SK-N-SH (cell line): Measurements from ENCODE around the gene GRB10. TPM values are rescaled to one million over a fixed set of nuclear protein-coding genes. Genes with fewer than 3 reads are reported as not detected.

Experiments
- CTCF ChIA-PET: fragments of 300-600, 350-600 bp; formaldehyde crosslinking; extraction: SDS; loops from one replicate; lab custom pipeline; 2021; lab: Yijun Ruan, JAX
- POLR2A ChIA-PET: fragments of 350-600 bp; sonication (Branson Sonifier 250); formaldehyde crosslinking; extraction: SDS; loops from one replicate; lab custom pipeline; 2020; ENCODE audit warnings: antibody characterized with exemption, inconsistent platforms; lab: Yijun Ruan, JAX
- DNase-seq: peaks from one replicate; pipeline ENCODE4 v3.0.0; 2012
- H2AFZ ChIP-seq: fragments of 200-600 bp; sonication (generic); 2 replicates; pipeline ENCODE4 v1.8.1; 2016; ENCODE audit warnings: antibody characterized with exemption, mild to moderate bottlenecking, low read depth
- H3F3A ChIP-seq: fragments of 200-600 bp; sonication (generic); replicated peaks from 2 replicates; pipeline ENCODE3; 2016; ENCODE audit warnings: antibody characterized with exemption, mild to moderate bottlenecking; ENCODE audit not compliant: insufficient read depth
- H3K27ac ChIP-seq, 2 experiments: fragments of 200-500 bp in 1 of 2; fragments of 200-600 bp in 1 of 2; sonication (Bioruptor generic) in 1 of 2; sonication (generic), shearing (Covaris generic) in 1 of 2; 2 replicates each; pipeline versions ENCODE4 v1.5.1 to v1.6.1; 2014 to 2016; ENCODE audit warnings: low read depth in 2 of 2, inconsistent platforms in 1 of 2, low read length in 1 of 2, mild to moderate bottlenecking in 1 of 2, mixed read lengths in 1 of 2
- H3K27me3 ChIP-seq: fragments of 200-600 bp; sonication (generic), shearing (Covaris generic); 2 replicates; pipeline ENCODE4 v1.6.1; 2016; ENCODE audit warnings: mixed run types; ENCODE audit not compliant: insufficient read depth
- H3K36me3 ChIP-seq, 2 experiments: fragments of 200-500 bp in 1 of 2; fragments of 200-600 bp in 1 of 2; sonication (Bioruptor generic) in 1 of 2; sonication (generic) in 1 of 2; replicated peaks in 1 of 2; 2 replicates each; pipeline versions ENCODE3 to v1.5.1; 2014 to 2016; ENCODE audit warnings: low read length in 1 of 2, mild to moderate bottlenecking in 1 of 2; ENCODE audit not compliant: insufficient read depth in 2 of 2, control insufficient read depth in 1 of 2
- H3K4me1 ChIP-seq, 2 experiments: fragments of 200-500 bp in 1 of 2; fragments of 200-600 bp in 1 of 2; sonication (Bioruptor generic) in 1 of 2; sonication (generic), shearing (Covaris generic) in 1 of 2; 2 replicates each; pipeline versions ENCODE4 v1.5.1 to v1.6.1; 2014 to 2016; ENCODE audit warnings: low read depth in 1 of 2, low read length in 1 of 2, mixed run types in 1 of 2; ENCODE audit not compliant: insufficient read depth in 2 of 2, control insufficient read depth in 1 of 2
- H3K4me2 ChIP-seq: fragments of 200-600 bp; sonication (generic), shearing (Covaris generic); 2 replicates; pipeline ENCODE4 v1.6.1; 2017; ENCODE audit warnings: mixed run types
- H3K4me3 ChIP-seq, 2 experiments: fragments of 200-500 bp in 1 of 2; fragments of 200-600 bp in 1 of 2; sonication (Bioruptor generic) in 1 of 2; sonication (generic), shearing (Covaris generic) in 1 of 2; 2 replicates each; pipeline versions ENCODE4 v1.5.1 to v1.8.1; 2014 to 2016; ENCODE audit warnings: low read depth in 2 of 2, inconsistent platforms in 1 of 2, low read length in 1 of 2, mild to moderate bottlenecking in 1 of 2, mixed read lengths in 1 of 2, moderate library complexity in 1 of 2
- H3K79me2 ChIP-seq: fragments of 200-600 bp; sonication (generic); 2 replicates; pipeline ENCODE4 v1.8.1; 2017; ENCODE audit warnings: mild to moderate bottlenecking; ENCODE audit not compliant: insufficient read depth
- H3K9ac ChIP-seq: fragments of 200-600 bp; sonication (generic); 2 replicates; pipeline ENCODE4 v1.6.1; 2017; ENCODE audit warnings: mixed run types
- H3K9me2 ChIP-seq: fragments of 200-600 bp; sonication (generic); 2 replicates; pipeline ENCODE4 v1.6.1; 2017; ENCODE audit warnings: mixed run types
- H3K9me3 ChIP-seq: fragments of 200-600 bp; sonication (generic); 2 replicates; pipeline ENCODE4 v1.6.1; 2017; ENCODE audit warnings: mixed run types, mild to moderate bottlenecking, moderate library complexity
- H4K20me1 ChIP-seq: fragments of 200-600 bp; sonication (generic); 2 replicates; pipeline ENCODE4 v1.6.1; 2017; ENCODE audit warnings: mild to moderate bottlenecking, mixed run types; ENCODE audit not compliant: insufficient read depth
- CHD2 ChIP-seq: fragments of 150-350 bp; IDR thresholded peaks from 2 replicates; pipeline ENCODE4 v1.6.1; 2018; ENCODE audit warnings: low read length; ENCODE audit not compliant: partially characterized antibody
- EZH2phosphoT487 ChIP-seq: fragments of 200-600 bp; sonication (generic); IDR thresholded peaks from 2 replicates; pipeline ENCODE4 v1.6.1; 2017; ENCODE audit warnings: low read depth, mixed run types, mild to moderate bottlenecking, antibody characterized with exemption, moderate library complexity, borderline replicate concordance
- FOSL2 ChIP-seq: IDR thresholded peaks from 2 replicates; pipeline ENCODE4 v1.4.0; 2012; ENCODE audit warnings: low read depth, mild to moderate bottlenecking, moderate library complexity, borderline replicate concordance
- FOXJ3 ChIP-seq: sonication (generic); formaldehyde crosslinking; IDR thresholded peaks from 2 replicates; pipeline ENCODE4 v1.5.1; 2020; ENCODE audit warnings: mild to moderate bottlenecking, missing genetic modification reagents
- GATA2 ChIP-seq: sonication (generic); formaldehyde crosslinking; IDR thresholded peaks from 2 replicates; pipeline ENCODE4 v1.5.0; 2020; ENCODE audit warnings: mild to moderate bottlenecking, missing genetic modification reagents
- NFIC ChIP-seq: IDR thresholded peaks from 2 replicates; pipeline ENCODE4 v1.4.0; 2012; ENCODE audit warnings: borderline replicate concordance
- NRF1 ChIP-seq: IDR thresholded peaks from 2 replicates; pipeline ENCODE4 v1.6.1; 2012; ENCODE audit warnings: low read depth, mild to moderate bottlenecking, low read length
- POLR2AphosphoS5 ChIP-seq: IDR thresholded peaks from 2 replicates; pipeline ENCODE4 v1.6.1; 2012; ENCODE audit warnings: low read depth, low read length
- RCOR1 ChIP-seq: fragments of 150-350 bp; IDR thresholded peaks from 2 replicates; pipeline ENCODE4 v1.6.1; 2017; ENCODE audit warnings: antibody characterized with exemption, low read length
- RFX5 ChIP-seq: IDR thresholded peaks from 2 replicates; pipeline ENCODE4 v1.6.1; 2012; ENCODE audit warnings: mild to moderate bottlenecking, improper control_type of control experiment, low read length
- RXRA ChIP-seq: IDR thresholded peaks from 2 replicates; pipeline ENCODE4 v1.4.0; 2012; ENCODE audit warnings: low read depth, mild to moderate bottlenecking, borderline replicate concordance
- SIN3A ChIP-seq: IDR thresholded peaks from 2 replicates; pipeline ENCODE4 v1.6.1; 2012; ENCODE audit warnings: low read depth, mild to moderate bottlenecking, low read length, moderate library complexity, borderline replicate concordance
- SMC3 ChIP-seq: IDR thresholded peaks from 2 replicates; pipeline ENCODE4 v1.6.1; 2012; ENCODE audit warnings: low read depth, low read length, improper control_type of control experiment
- TAF1 ChIP-seq: IDR thresholded peaks from 2 replicates; pipeline ENCODE4 v1.6.1; 2012; ENCODE audit warnings: low read depth, mild to moderate bottlenecking, low read length, moderate library complexity, borderline replicate concordance
- TCF12 ChIP-seq: IDR thresholded peaks from 2 replicates; pipeline ENCODE4 v1.4.0; 2012
- TEAD4 ChIP-seq: IDR thresholded peaks from 2 replicates; pipeline ENCODE4 v1.4.0; 2012; ENCODE audit warnings: mild to moderate bottlenecking, borderline replicate concordance; ENCODE audit not compliant: insufficient read depth
- USF2 ChIP-seq: fragments of 150-350 bp; IDR thresholded peaks from 2 replicates; pipeline ENCODE4 v1.6.1; 2017; ENCODE audit warnings: antibody characterized with exemption, low read length, low read depth, borderline replicate concordance
- ZBTB33 ChIP-seq: IDR thresholded peaks from 2 replicates; pipeline ENCODE4 v1.4.0; 2012; ENCODE audit warnings: low read depth, borderline replicate concordance
- WGBS: methylation state at CpG from one replicate; pipeline ENCODE4 v1.1.6; 2017; ENCODE audit warnings: low lambda C conversion rate; 5-methylcytosine and 5-hydroxymethylcytosine counted together
- polyA plus RNA-seq, 3 experiments: library from polyadenylated mRNA; depleted of rRNA; stranded (reverse); fragments of >200 nt; gene quantifications; 2 replicates each; pipeline ENCODE4 v1.2.3, GENCODE V29; 2012
- TF ChIP-seq, protein P1 (sequence below): IDR thresholded peaks from 2 replicates; pipeline ENCODE4; 2012
- TF ChIP-seq, protein P2 (sequence below): IDR thresholded peaks from 2 replicates; pipeline ENCODE4 v1.4.0; 2012; ENCODE audit warnings: low read depth, borderline replicate concordance

GRB10 gene
- polyA plus RNA-seq, 1 of the 3 experiments (the other 2 are of a cell fraction), result 5.1 TPM

DNA sequence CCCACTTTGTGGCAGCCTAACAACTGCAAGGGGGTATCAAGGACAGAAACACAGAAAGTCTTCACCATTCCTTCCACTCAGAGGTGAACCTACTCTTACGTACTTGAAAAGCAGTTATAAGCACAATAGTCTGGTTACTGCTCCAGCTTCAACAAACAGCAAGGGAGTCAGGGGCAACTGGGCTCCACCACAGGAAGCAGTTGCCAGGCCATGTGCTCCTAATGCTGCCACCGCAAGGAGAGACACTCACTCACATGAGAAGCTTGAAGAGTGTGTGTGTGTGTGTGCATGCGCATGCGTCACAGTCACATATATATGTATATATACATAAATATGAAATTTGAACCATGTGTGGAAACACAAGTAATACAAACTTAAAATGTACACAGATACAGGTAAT, 65.5 kb downstream of the GRB10 start:
- ChIA-PET CTCF (interaction anchor here (1.2 to 1.3 kb wide), 2 partner anchors 15 to 38 kb away, joined by 3 to 4 read pairs; no protein-coding TSS in a partner anchor), POLR2A (no interaction called here)
- no peak overlapping the region for H2AFZ ChIP-seq
- no peaks in the 10 kb centered on the region for H3K9me3 ChIP-seq
- no peak for DNase-seq
- 64% methylated on average over 4 of the region's 4 CpGs for WGBS
- H3K9ac ChIP-seq, result no peak overlapping the region
- no peaks in the 10 kb centered on the region for H3K36me3 ChIP-seq
- no peaks in the 10 kb centered on the region for H3K9me2 ChIP-seq
- H3F3A ChIP-seq, result peaks cover 19% of the 10 kb centered on the region
- TF ChIP-seq FOSL2 (no peak), TAF1 (no peak), POLR2AphosphoS5 (no peak), EZH2phosphoT487 (no peak), TCF12 (no peak), NRF1 (no peak), RCOR1 (no peak), GATA2 (no peak), ZBTB33 (no peak), TEAD4 (no peak), NFIC (no peak), CHD2 (no peak), RXRA (no peak), SMC3 (no peak), SIN3A (no peak), RFX5 (no peak), USF2 (no peak), FOXJ3 (CRISPR knock-in tag) (no peak)
- TF ChIP-seq, protein P1, sequence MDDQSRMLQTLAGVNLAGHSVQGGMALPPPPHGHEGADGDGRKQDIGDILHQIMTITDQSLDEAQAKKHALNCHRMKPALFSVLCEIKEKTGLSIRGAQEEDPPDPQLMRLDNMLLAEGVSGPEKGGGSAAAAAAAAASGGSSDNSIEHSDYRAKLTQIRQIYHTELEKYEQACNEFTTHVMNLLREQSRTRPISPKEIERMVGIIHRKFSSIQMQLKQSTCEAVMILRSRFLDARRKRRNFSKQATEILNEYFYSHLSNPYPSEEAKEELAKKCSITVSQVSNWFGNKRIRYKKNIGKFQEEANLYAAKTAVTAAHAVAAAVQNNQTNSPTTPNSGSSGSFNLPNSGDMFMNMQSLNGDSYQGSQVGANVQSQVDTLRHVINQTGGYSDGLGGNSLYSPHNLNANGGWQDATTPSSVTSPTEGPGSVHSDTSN, result no peak
- TF ChIP-seq, protein P2, sequence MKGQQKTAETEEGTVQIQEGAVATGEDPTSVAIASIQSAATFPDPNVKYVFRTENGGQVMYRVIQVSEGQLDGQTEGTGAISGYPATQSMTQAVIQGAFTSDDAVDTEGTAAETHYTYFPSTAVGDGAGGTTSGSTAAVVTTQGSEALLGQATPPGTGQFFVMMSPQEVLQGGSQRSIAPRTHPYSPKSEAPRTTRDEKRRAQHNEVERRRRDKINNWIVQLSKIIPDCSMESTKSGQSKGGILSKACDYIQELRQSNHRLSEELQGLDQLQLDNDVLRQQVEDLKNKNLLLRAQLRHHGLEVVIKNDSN, result no peak
- peaks cover 97% of the 10 kb centered on the region for H4K20me1 ChIP-seq
- no peaks in the 10 kb centered on the region for H3K27me3 ChIP-seq
- H3K27ac ChIP-seq, result no peak overlapping the region
- peaks cover 0 to 21% of the 10 kb centered on the region in 2 experiments; a peak in 3 of 4 replicates for H3K4me1 ChIP-seq
- no peak overlapping the region for H3K4me2 ChIP-seq
- no peak overlapping the region for H3K4me3 ChIP-seq
- peaks cover 93% of the 10 kb centered on the region for H3K79me2 ChIP-seq
